ENCODE results near the gene RHBDL3.
"Not testable (repeated sequence)": the region's sequence is repeated elsewhere in the genome, so short reads cannot be mapped to it uniquely, and the experiment has no call there.

RHBDL3 gene

DNA sequence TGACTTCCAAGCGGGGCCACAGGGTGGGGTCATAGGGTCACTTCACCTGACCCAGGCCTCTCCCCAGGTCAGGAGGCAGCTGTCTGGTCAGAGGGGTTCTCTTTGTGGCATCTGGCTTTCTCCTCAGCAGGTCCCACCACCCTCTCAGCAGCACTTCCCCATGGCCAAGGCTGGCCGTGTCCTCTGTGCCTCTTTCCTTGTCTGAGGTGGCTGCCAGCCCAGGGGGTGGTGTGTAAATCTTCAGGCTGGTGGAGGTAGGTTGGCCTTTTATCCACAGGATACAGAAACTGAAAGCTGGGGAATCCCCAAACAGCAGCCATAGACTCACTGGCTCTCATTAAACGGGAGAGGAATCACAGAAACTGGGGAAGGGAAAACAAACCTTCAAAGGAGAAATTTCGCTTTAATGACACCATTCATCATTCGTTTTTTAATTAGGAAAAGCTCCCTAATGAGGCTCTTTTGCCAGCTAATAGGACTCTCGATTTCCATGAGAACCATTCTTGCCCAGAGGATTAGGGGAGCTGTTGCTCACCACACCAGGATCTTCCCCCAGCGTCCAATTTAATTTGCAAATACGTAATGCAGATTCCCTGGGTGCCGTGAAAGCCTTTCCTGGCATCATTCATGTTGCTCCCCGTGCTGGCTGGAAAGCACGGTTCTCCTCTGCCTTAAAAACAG lies 58.3 kb downstream of the RHBDL3 start:
- DNase-seq (ENCODE audit: low read depth) = peak; percentile 22

DNA sequence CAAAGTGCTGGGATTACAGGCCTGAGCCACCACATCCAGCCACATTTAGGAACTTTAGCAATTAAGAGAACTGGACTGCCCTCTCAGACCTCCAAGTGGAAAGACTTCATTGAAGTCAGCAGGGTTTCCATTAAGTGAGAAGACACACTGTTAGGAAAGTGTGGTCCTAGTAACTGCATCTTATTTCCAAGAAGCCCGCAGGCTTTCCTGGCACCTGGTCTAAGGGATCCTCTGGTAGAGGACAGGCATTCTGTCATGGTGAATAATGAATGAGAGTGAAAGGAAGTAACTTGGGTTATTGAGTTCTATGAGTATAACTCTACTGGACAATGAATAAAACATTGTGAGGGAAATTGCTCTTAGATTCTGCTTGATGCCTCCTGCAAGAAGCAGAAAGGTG lies 62.3 kb downstream of the RHBDL3 start:
- DNase-seq (ENCODE audit: low read depth) = no peak

DNA sequence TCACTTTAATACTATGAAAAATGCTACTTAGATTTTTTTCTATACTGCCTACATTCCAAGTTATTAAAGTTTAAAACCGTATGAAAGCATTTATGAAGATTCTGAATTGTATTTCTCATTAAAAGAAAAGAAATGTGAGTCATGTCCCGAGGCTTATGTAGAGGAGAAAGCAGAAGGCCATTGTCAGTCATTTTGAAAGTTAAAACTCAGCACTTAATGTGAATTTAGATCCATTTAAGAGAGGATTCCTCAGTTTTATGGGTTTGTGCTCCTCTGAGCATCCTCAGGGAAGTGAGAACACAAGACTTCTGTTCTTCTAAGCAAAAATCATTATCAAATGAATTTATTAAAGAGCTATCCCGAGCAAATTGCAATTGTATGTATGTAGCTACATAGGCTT lies 64.5 kb downstream of the RHBDL3 start:
- DNase-seq (ENCODE audit: low read depth) = no peak

DNA sequence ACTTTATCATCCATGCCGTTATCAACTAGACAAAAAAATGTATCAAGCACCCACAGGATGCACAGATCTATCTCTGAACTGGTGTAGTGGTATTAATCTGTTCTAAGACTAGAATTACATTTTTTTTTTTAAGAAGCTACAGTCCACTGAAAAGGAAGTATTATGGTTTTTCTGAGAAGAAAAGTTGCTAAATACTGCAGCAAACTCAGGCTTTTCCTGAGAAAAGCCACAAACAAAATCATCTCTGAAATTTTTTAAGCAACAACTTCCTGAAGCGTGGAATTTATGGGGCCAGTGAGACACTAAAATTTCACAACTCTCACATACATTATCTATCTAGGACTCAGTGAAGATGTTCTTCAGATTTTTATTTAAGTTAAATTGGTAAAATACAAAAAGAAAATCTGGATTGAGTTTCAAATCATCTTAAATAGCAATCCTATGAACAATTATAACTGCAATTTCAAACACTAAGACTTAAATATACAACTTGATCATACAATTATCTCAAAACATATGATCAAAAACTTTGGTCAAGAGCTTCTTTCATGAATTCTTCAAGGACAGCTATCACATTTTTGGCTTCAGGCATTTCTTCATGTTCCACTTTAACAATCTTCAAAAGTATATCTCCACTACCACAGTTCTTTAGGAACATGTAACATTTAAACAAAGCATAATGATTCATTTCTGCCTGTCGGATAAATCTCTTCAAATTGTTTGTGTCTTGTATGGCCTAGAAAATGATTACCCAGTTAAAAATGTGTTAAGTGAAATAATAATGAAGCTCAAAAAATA lies 65.8 kb downstream of the RHBDL3 start:
- no peak for DNase-seq (ENCODE audit: low read depth)

DNA sequence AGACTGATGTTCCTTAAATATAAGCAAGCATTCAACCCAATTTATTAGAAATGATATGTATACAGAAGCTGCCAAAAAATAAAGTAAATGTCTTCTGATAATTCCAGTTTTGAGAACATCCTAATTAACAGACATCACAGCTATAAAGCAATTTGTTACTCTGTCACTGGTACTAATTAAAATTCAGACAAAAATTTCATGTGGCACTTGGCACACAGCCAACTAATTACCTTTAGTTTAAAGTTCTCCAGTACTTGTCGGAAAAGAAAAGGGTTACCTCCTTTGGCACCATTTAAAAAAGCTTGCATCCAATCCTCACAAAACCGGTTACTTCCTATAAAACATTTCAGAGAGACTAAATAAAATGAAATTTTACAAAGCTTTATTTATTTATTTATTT lies 67.6 kb downstream of the RHBDL3 start:
- no peak for DNase-seq (ENCODE audit: low read depth)

DNA sequence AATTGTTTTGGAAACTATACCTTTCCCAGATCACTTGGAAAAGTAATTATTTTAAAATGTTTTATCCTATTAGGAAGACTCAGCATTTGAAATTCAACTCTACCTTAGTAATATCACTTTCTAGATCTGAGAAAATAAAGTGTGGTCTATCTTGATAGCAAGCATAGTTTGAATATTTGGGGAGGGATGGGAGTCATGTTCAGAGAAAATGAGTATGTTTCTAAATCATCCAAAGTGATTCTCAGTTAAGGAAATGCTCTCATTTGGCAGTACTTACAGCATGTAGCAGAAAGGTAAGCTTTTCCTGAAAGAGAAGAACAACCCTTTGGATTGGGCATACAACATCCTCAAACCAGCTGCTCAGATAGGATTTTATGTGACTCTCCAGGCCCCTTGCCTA lies 69.4 kb downstream of the RHBDL3 start:
- DNase-seq (ENCODE audit: low read depth) = no peak

DNA sequence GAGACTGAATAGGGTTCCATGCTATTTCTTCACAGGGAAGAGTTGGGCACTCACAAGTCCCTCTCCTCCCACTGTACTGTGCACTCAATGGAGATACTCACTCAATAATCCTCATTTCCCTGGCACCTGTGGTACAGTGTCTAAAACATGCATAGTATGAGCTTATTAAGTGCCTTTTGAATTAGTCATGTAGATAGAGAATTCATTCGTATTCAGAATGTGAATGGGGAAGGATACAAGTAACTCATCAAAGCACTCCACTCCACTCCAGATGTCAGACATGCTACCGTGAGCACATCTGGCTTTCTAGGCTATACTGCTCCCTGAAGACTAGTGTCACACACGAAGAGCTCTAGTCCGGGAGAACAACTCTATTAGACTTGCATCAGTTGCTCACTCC lies 70.1 kb downstream of the RHBDL3 start:
- DNase-seq (ENCODE audit: low read depth) = no peak

DNA sequence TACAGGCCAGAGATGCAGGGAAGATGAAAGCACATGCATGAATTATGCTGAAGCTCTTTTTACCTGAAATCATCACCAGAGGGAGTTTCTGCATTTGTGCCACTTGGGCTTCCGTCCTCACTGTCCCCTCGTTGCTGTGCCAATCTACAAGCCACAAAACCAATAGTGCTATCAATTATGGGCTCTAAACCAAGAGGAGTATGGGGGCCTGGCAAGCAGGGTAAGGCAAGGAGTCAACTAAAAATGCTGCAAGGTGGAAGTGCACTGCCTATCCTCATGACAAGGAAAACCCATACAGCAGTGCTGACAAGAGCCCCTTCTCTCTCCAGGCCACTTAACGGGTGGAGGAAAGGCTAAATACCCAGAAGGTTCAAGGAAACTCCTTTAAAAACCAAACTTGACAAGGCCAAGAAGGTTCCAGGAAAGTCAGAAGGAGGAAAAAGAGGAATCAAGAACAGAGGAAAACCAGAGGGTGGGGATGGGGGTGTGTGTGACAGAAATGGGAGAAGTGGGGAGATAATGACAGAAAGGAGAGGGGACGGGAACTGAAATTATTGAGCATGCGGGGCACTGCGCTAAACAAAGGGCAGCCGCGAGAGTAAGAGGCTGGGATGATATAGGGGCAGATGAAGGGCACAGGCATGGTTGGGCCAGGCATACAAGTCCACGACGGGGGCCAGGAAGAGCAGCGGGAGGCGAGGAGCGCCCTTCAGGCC lies 75.7 kb downstream of the RHBDL3 start:
- peak; percentile 24 for DNase-seq (ENCODE audit: low read depth)

GRCh38 chr17:32341857-32342602 lies 76.4 kb downstream of the RHBDL3 start, which contains the start of gene C17orf75:
C17orf75 (minus strand) TSS chr17:32342173; CDS start chr17:32342139, 34 bp downstream.
- peak; percentile 73 for DNase-seq (ENCODE audit: low read depth)

- no peak for DNase-seq (ENCODE audit: low read depth)
Measured at GRCh38 chr17:32342603-32343325, 77.1 kb downstream of the RHBDL3 start.

GRCh38 chr17:32345951-32346600 lies 80.4 kb downstream of the RHBDL3 start:
- DNase-seq (ENCODE audit: low read depth) = no peak

DNA sequence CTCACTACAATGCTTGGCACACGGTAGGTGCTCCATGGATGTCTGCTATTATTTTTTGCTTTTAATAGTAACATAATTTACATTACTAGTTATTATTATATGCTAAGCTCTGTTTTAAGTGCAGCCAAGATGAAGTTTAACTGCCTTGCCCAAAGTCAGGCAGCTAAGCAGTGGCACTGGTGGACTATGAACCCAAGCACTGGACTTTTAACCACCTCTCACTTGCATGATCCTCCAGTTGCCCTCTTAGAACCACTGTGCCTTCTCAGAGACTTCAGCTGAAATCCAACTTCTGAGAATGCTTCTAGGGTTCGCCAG lies 82.8 kb downstream of the RHBDL3 start:
- DNase-seq (ENCODE audit: low read depth) = no peak

DNA sequence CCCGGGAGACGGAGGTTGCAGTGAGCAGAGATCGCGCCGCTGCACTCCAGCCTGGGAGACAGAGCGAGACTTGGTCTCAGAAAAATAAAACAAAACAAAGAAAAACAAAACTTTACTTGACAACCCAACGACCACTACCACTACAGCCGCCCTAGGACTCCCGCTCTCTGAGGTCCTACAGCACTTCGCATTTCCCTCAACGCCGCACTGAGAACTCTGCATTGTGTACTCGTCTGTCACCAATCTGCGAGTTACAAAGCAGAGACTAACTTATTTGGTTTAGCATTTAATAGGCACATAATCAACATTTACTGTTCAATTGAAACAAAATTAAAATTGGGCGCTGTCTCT lies 83.8 kb downstream of the RHBDL3 start:
- DNase-seq (ENCODE audit: low read depth) = no peak

DNA sequence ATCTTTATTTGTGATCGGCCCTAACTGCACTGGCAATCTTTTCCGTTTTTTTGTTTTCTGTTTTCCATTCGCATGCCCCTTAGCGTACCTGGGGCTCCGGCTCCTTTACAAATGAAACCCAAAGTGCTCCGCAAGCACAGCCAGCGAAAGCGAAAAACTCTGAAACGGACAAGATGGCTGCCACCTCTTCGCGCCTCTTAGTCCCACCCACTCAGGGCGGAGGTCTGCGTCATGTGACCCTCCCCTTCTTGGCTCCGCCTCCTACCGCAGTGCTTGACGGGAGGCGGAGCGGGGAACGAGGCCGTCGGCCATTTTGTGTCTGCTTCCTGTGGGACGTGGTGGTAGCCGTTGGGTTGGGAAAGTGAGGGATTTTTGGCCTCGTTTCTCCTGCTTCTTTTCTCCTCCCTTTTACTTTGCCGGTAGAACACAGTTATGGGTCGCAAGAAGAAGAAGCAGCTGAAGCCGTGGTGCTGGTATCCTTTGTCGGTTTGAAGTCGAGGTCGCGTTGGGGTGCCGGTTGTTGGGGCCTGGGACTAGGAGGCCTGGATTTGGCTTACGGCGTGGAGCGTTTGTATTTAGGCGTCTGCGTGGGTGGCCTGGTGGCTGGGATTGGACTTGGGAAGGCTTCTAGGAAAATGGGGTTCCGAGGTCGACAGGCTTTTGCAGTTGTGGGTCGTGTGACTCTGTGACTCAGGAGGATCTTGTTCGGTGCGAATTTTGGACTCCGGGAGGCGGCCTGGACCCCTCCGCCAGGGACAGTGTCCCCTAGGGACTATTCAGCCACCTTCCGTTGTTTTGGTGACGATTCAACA lies 84.4 kb downstream of the RHBDL3 start, which contains the start of gene ZNF207:
TSS of gene ZNF207 (plus strand) at position 304 of the 812 bp plus-strand sequence. CDS start at position 433, 129 bp downstream.
- DNase-seq (ENCODE audit: low read depth) = peak; percentile 93

- DNase-seq (ENCODE audit: low read depth) = peak; percentile 20
Measured at GRCh38 chr17:32350666-32351418, 85.2 kb downstream of the RHBDL3 start.

- not testable (repeated sequence) for DNase-seq (ENCODE audit: low read depth)
Measured at GRCh38 chr17:32352734-32353133, 87.1 kb downstream of the RHBDL3 start.

GRCh38 chr17:32355649-32356377 lies 90.2 kb downstream of the RHBDL3 start:
- DNase-seq (ENCODE audit: low read depth) = no peak

GRCh38 chr17:32356378-32356743 lies 90.7 kb downstream of the RHBDL3 start:
- DNase-seq (ENCODE audit: low read depth) = no peak

DNA sequence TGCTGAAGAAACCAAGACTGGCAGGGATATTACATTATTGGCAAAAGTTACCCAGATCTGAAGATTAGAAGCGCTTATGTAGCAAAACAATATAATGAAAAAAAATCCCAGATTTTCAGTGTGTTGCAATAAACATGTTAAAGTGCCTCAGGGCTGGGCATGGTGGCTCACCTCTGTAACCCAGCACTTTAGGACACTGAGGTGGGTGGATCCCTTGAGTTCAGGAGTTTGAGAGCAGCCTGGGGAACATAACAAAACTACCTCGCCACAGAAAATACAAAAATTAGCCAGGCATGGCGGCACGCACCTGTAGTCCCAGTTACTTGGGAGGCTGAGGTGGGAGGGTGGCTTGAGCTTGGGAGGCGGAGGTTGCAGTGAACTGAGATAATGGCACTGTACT lies 91.1 kb downstream of the RHBDL3 start:
- DNase-seq (ENCODE audit: low read depth) = no peak
